Activated T-helper 1 cell treated with anti-CD3 and anti-CD28 coated beads, Interleukin-12 subunit alpha, Interleukin-12 subunit beta, Interleukin-2, Interleukin-4 antibody, amounts not matched to agents 30 ng/mL and 10 ng/mL and 1 ng/mL, durations not matched to agents 14 hours and 24 hours and 36 hours (primary cell): ENCODE measurements around the gene RHBDD3. TPM values are rescaled to one million over a fixed set of nuclear protein-coding genes. Genes with fewer than 3 reads are reported as not detected.
"Not testable (repeated sequence)": the region's sequence is repeated elsewhere in the genome, so short reads cannot be mapped to it uniquely, and the experiment has no call there.

Experiments
- DNase-seq: peaks from one replicate; pipeline ENCODE4 v3.0.0; 2021; ENCODE audit warnings: low spot score
- H3K27ac Mint-ChIP-seq: one replicate; pipeline ENCODE4 v1.8.0; 2021; ENCODE audit warnings: mild to moderate bottlenecking, mixed read lengths
- H3K27me3 Mint-ChIP-seq: one replicate; pipeline ENCODE4 v1.8.0; 2022; ENCODE audit warnings: mild to moderate bottlenecking, moderate library complexity, mixed read lengths; ENCODE audit not compliant: insufficient read depth
- H3K36me3 Mint-ChIP-seq: one replicate; pipeline ENCODE4 v1.8.0; 2021; ENCODE audit warnings: low read depth, mixed read lengths
- H3K4me1 Mint-ChIP-seq: one replicate; pipeline ENCODE4 v1.8.0; 2021; ENCODE audit warnings: low read depth, mixed read lengths
- H3K4me3 Mint-ChIP-seq: one replicate; pipeline ENCODE4 v1.8.0; 2021; ENCODE audit warnings: mild to moderate bottlenecking, moderate library complexity, mixed read lengths
- H3K9me3 Mint-ChIP-seq: one replicate; pipeline ENCODE4 v1.8.0; 2021; ENCODE audit warnings: mixed read lengths
- intact Hi-C: fragments of 100-400 bp; cut with micrococcal nuclease; formaldehyde crosslinking; loops from one replicate; pipeline ENCODE4 v1.15.1; 2024
- total RNA-seq: library from RNA; stranded (reverse); gene quantifications from 2 replicates; pipeline ENCODE4 v1.2.3, GENCODE V29; 2022

The RHBDD3 gene
- total RNA-seq, 1 donor from 2014 or later, result 59.4 TPM

GRCh38 chr22:29244785-29245625 lies 22.8 kb downstream of the RHBDD3 start:
- Mint-ChIP-seq H3K36me3 (no peaks in the 10 kb centered on the region), H3K27ac (no peak overlapping the region), H3K4me3 (no peak overlapping the region), H3K4me1 (no peaks in the 10 kb centered on the region), H3K27me3 (peaks cover 18% of the 10 kb centered on the region), H3K9me3 (peaks cover 8% of the 10 kb centered on the region)
- intact Hi-C loops, result loop anchor here (1.0 kb wide), 5 partner anchors 43 to 645 kb away; no protein-coding TSS in a partner anchor
- no peak for DNase-seq

- no peaks in the 10 kb centered on the region for H3K4me1 Mint-ChIP-seq
- H3K4me3 Mint-ChIP-seq, result no peak overlapping the region
- H3K9me3 Mint-ChIP-seq, result peaks cover 11% of the 10 kb centered on the region
- H3K27ac Mint-ChIP-seq, result no peak overlapping the region
- H3K27me3 Mint-ChIP-seq, result peaks cover 18% of the 10 kb centered on the region
- no peak for DNase-seq
- intact Hi-C loops, result no loop called here
- H3K36me3 Mint-ChIP-seq, result no peaks in the 10 kb centered on the region
These were observed 23.8 kb downstream of the RHBDD3 start for GRCh38 chr22:29243874-29244446.

- DNase-seq, result not testable (repeated sequence)
- peaks cover 20% of the 10 kb centered on the region for H3K27me3 Mint-ChIP-seq
These were observed 27.3 kb downstream of the RHBDD3 start for GRCh38 chr22:29240481-29240880.

GRCh38 chr22:29233277-29233877 lies 34.4 kb downstream of the RHBDD3 start:
- Mint-ChIP-seq H3K36me3 (no peaks in the 10 kb centered on the region), H3K4me3 (no peak overlapping the region), H3K4me1 (no peaks in the 10 kb centered on the region), H3K9me3 (peaks cover 5% of the 10 kb centered on the region), H3K27ac (no peak overlapping the region), H3K27me3 (no peaks in the 10 kb centered on the region)
- intact Hi-C loops, result no loop called here
- DNase-seq, result no peak

More at GRCh38 chr22:29240481-29240880, 27.3 kb downstream of the RHBDD3 start:
- intact Hi-C loops, H3K4me3 Mint-ChIP-seq, H3K36me3 Mint-ChIP-seq, H3K4me1 Mint-ChIP-seq, H3K27ac Mint-ChIP-seq: not testable (repeated sequence)
- peaks cover 11% of the 10 kb centered on the region for H3K9me3 Mint-ChIP-seq

- H3K27me3 Mint-ChIP-seq, result no peaks in the 10 kb centered on the region
- DNase-seq, result no peak
- H3K4me3 Mint-ChIP-seq, result no peak overlapping the region
- peaks cover 5% of the 10 kb centered on the region for H3K9me3 Mint-ChIP-seq
- H3K4me1 Mint-ChIP-seq, result no peaks in the 10 kb centered on the region
- no peaks in the 10 kb centered on the region for H3K36me3 Mint-ChIP-seq
- H3K27ac Mint-ChIP-seq, result no peak overlapping the region
- intact Hi-C loops, result no loop called here
These were observed 35.5 kb downstream of the RHBDD3 start for GRCh38 chr22:29231971-29232959.

DNA sequence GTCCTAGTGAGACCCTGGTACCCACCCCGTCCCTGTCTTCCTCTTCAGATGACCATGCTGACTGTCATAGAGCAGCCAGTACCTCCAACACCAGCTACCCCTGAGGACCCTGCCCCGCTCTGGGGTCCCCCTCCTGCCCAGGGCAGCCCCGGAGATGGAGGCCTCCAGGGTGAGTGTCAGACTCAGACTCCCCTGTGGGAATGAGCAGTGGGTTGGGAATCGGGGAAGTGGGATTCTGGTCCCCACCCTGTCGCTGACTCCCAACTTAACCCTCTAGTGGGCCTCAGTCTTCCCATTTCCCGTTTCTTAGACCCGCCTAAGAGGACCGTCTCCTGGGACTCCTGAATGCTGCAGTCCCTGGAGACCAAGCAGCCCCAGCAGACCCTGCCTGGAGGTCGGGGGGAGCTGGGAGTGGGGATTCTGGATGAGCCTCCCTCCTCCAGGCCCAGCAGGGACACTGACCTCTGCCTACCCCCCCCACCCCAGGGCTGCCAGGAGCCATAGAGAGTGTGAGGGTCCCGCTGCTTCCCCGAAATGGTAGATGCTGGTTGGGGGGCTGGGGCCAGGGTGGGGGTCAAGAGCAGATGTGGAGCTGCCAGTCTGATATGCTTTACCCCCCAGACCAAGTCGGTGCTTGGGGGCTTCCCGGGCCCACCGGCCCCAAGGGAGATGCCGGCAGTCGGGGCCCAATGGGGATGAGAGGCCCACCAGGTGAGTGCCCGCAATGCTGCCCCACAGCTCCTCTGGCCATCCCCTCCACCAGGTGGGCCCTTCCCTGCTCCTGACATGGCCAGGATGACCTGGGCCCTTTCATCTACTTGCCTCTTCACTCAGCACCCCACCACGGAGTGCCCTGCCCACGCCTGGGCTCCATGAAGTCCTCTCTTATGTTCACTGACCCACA lies 36.6 kb downstream of the RHBDD3 start:
- Mint-ChIP-seq H3K27me3 (peaks cover 2% of the 10 kb centered on the region), H3K9me3 (peaks cover 5% of the 10 kb centered on the region), H3K36me3 (no peaks in the 10 kb centered on the region), H3K27ac (no peak overlapping the region), H3K4me1 (no peaks in the 10 kb centered on the region), H3K4me3 (no peak overlapping the region)
- no peak for DNase-seq
- intact Hi-C loops, result no loop called here

DNA sequence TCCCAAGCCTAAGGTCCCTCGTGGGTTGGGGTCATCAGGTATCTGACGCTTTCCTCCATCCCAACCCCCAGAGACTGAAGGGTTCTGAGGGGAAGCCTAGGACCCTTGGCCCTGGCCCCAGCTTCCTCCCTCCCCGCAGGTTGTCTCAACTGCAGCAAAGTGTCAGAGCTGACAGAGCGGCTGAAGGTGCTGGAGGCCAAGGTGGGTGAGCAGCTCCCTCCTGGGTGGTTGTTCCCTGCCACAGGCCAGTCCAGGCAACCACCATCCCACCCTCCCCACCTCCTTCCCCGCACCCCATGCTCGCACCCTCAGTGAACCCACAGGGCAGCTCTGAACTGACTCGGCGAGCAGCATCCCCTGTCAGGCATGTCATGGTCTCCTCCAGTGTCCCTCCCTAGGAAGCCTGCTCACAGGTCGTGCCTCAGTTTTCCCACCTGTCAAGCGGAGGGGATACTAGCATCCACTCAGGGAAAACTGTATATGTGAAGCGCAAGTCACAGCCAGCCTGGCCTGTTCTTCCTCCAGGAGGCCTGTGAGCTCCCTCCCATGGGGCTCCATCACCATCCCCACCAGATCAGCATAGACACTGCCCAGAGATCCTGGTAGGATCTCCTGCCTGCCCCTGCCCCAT lies 41.3 kb downstream of the RHBDD3 start:
- no peak for DNase-seq
- Mint-ChIP-seq H3K27me3 (peaks cover 2% of the 10 kb centered on the region), H3K4me1 (no peaks in the 10 kb centered on the region), H3K27ac (no peak overlapping the region), H3K4me3 (no peak overlapping the region), H3K9me3 (no peaks in the 10 kb centered on the region), H3K36me3 (no peaks in the 10 kb centered on the region)
- intact Hi-C loops, result no loop called here

- Mint-ChIP-seq H3K9me3 (no peaks in the 10 kb centered on the region), H3K27me3 (peaks cover 2% of the 10 kb centered on the region), H3K4me1 (no peaks in the 10 kb centered on the region), H3K4me3 (no peak overlapping the region), H3K27ac (no peak overlapping the region), H3K36me3 (no peaks in the 10 kb centered on the region)
- no peak for DNase-seq
- intact Hi-C loops, result no loop called here
These were observed 42.2 kb downstream of the RHBDD3 start for GRCh38 chr22:29225422-29226090.

DNA sequence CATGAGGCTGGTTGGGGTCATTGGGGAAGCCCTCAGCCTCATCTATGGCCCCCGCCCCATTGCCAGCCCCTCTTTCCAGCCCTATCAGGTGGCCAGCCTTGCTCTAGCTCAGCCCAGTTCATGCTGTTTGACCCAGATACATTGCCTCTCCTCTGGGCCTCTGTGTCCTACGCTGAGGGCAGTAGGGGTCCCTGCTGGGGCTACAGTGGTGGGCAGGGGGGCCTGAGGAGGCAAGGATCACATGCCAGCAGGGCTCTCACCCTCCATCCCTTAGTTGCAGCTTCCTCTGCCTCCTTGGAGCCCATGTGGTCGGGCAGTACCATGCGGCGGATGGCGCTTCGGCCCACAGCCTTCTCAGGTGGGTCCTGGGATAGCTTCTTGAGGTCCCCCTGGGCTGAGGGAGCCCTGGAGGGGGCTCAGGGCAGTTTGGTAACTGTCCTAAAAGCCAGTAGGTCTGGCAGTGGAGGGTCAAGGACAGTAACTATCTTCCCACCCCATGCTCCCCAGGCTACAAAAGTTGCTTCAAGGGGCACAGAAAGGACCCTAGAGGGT lies 42.8 kb downstream of the RHBDD3 start:
- H3K4me3 Mint-ChIP-seq, result no peak overlapping the region
- intact Hi-C loops, result no loop called here
- H3K36me3 Mint-ChIP-seq, result no peaks in the 10 kb centered on the region
- no peak overlapping the region for H3K27ac Mint-ChIP-seq
- no peaks in the 10 kb centered on the region for H3K9me3 Mint-ChIP-seq
- H3K27me3 Mint-ChIP-seq, result peaks cover 2% of the 10 kb centered on the region
- no peaks in the 10 kb centered on the region for H3K4me1 Mint-ChIP-seq
- DNase-seq, result no peak

GRCh38 chr22:29224121-29224858 lies 43.5 kb downstream of the RHBDD3 start:
- DNase-seq, result no peak
- Mint-ChIP-seq H3K9me3 (no peaks in the 10 kb centered on the region), H3K36me3 (no peaks in the 10 kb centered on the region), H3K27ac (no peak overlapping the region), H3K27me3 (peaks cover 2% of the 10 kb centered on the region), H3K4me3 (no peak overlapping the region), H3K4me1 (no peaks in the 10 kb centered on the region)
- intact Hi-C loops, result no loop called here
